Omental fat pad (tissue), 4 donors: ENCODE measurements around the gene LRRC27. TPM values are rescaled to one million over a fixed set of nuclear protein-coding genes. Genes with fewer than 3 reads are reported as not detected.

Experiments
- ATAC-seq: fragments of 150-250 bp; one replicate; pipeline ENCODE4 v1.9.1; 2016; ENCODE audit warnings: mild to moderate bottlenecking, moderate library complexity; ENCODE audit not compliant: low FRiP score
- DNase-seq: peaks from one replicate; pipeline ENCODE4 v3.0.0-alpha.2; 2019; ENCODE audit warnings: low spot score
- total RNA-seq, 4 donors: library from RNA; depleted of rRNA; stranded (reverse); fragments of >200 nt; gene quantifications; one replicate each; pipeline ENCODE4 v1.1.0, GENCODE V29; 2016
- TF ChIP-seq, protein P1 (sequence below), 3 donors: fragments of 450-650 bp; IDR thresholded peaks; one replicate each; pipeline ENCODE4 v1.5.1; 2016 to 2017; ENCODE audit warnings: antibody characterized with exemption in 3 of 3, mild to moderate bottlenecking in 3 of 3, moderate library complexity in 2 of 3

The LRRC27 gene
- total RNA-seq, 4 donors from 2014 or later, result 5.0 to 12.1 (median 7.7) TPM

DNA sequence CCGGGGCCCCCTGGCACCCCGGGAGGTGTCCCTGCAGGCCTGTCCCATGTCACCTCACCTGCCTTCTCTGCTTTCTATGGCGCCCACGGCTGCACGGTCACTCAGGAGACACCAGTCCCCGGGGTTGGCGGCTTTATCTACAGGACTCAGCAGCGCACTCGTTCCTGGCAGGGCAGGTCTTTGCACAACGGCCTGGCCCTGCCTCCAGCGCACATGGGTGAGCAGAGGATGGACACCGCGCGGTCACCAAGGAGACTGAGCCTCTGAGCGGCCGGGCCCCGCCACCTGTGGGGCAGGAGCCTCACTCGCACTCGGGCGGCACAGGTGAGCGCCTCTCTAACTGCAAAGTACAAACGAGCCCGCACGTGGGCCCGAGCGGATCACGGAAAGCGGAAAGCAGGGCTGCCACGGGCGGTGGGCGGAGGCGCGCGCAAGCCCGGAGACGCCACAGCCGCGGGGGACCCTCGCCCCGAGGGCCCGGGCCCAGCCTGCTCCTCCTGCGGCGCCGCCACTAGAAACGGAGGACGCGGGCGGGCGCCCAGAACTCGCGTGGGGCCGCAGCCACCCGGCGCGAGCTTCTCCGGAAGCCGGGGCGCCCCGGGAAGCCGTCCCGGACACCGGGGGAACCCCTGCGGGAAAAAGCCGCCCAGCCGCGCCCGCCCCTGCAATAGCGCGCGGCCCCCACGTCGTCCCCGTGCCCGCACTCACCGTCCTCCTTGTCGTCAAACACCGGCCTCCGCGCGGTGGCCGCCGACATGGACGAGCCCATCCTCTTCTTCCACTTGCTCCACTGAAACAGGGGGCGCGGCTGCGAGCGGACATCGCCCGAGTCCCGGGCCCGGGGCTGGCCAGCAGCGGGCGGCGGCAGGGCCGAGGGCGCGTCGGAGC, 24.9 kb upstream of the LRRC27 start:
- DNase-seq (no peak), ATAC-seq (peak; percentile 42)
- TF ChIP-seq, protein P1, sequence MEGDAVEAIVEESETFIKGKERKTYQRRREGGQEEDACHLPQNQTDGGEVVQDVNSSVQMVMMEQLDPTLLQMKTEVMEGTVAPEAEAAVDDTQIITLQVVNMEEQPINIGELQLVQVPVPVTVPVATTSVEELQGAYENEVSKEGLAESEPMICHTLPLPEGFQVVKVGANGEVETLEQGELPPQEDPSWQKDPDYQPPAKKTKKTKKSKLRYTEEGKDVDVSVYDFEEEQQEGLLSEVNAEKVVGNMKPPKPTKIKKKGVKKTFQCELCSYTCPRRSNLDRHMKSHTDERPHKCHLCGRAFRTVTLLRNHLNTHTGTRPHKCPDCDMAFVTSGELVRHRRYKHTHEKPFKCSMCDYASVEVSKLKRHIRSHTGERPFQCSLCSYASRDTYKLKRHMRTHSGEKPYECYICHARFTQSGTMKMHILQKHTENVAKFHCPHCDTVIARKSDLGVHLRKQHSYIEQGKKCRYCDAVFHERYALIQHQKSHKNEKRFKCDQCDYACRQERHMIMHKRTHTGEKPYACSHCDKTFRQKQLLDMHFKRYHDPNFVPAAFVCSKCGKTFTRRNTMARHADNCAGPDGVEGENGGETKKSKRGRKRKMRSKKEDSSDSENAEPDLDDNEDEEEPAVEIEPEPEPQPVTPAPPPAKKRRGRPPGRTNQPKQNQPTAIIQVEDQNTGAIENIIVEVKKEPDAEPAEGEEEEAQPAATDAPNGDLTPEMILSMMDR (IDR thresholded peaks at IDR 0.05), result no peak

DNA sequence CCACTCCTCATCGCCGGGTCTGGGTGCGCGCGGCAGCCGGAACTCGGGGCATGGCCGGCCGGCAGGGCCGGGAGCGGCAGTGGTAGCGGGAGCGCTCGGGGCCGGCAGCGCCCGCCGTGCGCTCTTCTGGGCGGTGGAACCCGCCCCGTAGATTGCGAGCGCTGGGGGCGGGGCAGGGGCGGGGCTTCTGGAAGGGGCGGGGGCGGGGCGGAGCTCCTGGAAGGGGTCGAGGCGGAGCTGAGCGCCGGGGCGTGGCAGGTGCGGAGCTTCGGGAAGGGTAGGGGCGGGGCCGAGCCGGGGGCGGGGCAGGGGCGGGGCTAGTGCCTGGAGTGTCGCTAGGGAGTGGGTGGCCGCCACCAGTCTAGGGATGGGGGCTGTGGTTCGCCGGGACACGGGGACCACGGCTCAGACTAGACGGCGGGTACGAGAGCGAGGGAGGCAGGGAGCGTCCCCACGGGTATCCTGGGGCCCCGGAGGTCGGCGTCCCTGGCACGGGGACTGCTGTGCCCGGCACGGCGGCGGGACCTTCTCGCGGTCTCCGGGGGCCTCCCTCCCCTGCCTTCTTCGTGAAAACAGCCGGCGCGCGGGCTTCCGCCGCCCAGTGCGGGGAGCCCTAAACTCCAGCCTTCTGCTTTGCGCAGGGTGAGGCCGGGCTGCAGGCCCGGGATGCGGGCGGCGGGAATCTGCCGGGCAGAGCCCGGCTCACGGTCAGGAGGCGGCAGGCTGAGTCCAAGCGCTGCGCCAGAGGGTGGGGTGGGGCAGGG, 24.0 kb upstream of the LRRC27 start, which contains the start of gene STK32C:
STK32C (minus strand) TSS at position 128 of the 764 bp plus-strand sequence; CDS start at position 11, 117 bp downstream.
- ATAC-seq, result peak; percentile 91
- TF ChIP-seq, protein P1 (IDR thresholded peaks at IDR 0.05), result no peak
- DNase-seq, result peak; percentile 71

DNA sequence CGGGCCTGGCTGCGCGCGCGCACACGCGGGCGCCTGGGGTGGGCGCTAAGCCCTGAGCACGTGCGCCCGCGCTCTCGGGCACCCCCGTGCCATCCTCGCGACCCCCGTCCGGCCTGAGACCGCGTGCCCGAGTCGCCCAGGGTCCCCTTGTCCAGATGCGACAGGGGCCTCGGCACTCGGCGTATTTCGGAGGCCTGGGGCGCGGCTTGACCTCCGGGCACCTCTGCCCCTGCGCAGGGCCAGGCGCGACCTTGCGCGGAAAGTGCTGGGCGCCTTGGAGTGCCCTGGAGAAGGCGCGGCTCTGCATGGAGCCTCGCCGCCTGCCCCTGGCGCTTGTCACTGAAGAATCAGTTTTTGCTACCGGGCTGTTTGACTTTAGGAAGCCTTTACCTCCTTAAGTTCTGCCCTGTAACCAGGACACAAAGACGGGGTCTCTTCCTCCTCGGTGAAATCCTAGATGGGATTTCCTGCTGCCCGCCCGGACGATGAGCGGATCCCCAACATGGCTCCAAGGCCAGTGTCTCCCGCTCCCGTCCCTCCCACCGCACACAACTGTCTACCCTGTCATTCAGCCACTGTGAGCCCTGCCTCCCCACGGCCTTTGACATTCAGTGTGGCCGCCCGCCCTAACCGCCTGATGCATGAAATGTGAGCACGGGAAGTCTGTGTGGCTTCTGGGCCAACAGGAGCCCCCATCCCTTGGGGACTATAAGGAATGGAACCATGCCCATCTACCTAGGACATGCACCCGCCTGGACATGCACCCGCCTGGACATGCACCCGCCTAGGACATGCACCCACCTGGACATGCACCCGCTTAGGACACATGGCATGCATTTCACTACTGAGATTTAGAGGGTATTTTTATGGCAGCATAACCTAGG, 23.2 kb upstream of the LRRC27 start:
- ATAC-seq (no peak), DNase-seq (no peak)
- TF ChIP-seq, protein P1 (IDR thresholded peaks at IDR 0.05), result no peak

DNA sequence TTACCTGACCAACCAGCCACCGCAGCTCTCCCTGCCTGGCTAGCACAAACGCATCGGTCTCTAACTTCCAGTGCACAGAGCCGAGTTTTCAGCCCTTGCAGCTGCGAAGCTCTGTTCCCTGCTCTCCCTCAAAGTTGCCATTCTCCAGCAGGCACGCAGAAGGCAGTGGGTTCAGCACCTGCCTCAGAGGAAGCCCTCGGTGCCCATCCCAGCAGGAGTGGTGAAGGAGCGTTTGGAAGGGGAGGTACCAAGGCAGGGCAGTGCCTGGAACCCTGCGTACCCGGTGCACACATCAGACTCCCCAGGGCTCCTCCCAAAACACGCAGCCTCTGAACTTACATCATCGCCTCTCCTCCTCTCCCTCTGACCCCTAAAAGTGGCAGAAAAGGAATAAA, 22.5 kb upstream of the LRRC27 start:
- no peak for DNase-seq
- TF ChIP-seq, protein P1 (IDR thresholded peaks at IDR 0.05), result no peak
- ATAC-seq, result no peak

DNA sequence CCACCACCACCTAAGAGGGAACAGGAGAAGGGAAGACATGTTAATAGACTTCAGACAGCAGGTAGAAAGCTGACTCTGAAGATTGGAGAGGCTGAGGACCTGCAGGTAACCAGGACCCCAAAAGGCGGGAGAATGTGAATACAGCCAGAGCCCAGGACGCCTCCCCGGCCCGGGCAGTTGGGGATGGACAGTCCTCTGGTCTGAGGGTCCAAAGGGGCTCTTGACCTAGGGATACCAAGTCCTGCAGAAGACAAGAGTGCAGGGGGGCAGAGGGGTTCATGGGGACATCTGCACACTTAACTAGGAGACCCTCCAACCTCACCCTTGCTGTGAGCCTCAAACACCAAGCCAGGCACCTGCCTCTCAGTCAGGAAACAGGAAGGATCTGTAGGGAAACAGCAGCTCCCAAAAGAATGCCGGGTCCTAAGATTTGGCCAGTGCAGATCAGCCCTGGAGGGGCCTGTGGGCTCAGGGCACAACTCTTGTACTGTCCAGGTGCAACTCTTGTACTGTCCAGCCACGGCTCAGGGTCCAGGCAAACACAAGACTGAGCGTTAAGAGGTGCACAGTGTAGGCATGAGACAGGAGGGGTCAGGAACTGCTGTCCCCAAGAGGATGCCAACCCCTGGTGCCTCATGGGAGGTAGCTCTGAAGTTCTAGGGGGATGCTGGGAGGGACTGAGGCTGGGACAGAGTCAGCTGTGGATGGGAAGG, 22.0 kb upstream of the LRRC27 start:
- TF ChIP-seq, protein P1 (IDR thresholded peaks at IDR 0.05), result no peak
- no peak for DNase-seq
- no peak for ATAC-seq
